Measurements from ENCODE around the gene DENND4A.
"Not testable (repeated sequence)": the region's sequence is repeated elsewhere in the genome, so short reads cannot be mapped to it uniquely, and the experiment has no call there.

Gene DENND4A

DNA sequence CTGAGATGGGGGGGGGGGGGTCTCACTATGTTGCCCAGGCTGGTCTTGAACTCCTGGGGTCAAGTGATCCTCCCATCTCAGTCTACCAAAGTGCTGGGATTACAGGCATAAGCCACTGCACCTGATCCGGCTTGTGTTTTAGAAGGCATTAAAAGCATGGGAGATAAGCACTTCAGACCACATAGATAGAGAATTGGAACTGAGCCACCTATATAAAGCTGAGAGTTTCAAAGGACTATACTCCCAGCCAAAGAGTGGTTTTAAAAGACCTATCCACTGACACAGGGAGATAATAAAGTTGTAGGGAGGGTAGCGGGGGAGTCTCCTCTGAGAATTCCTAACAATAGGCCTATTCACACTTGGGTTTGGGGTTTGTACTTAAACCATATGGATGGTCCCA, 34.8 kb downstream of the DENND4A start:
- DNase-seq (ENCODE audit: low spot score), result no peak

DNA sequence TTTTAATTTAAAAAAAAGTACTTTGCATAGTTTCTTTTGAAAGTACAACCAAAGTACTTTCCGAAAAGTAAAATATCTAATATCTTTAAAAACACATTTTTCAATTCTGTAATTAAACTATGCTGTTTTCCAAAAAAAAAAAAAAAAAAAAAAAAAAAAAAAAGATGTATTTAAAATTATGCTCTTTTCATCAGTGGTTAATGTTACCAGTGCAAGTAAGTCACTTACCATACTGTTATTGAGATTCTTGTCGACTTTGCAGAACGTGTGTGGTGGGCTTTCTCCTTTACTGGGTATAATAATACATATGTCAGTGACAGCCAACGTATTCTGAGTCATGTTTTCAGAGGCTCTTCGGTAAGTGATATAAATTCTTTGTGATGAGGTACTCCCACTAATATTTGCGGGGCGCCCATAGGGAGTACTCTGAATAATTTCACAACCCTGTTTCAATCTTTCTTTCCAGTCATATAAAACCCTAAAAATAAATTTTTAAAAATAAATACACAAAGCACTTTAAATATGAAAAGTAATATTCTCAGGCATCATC, 39.9 kb downstream of the DENND4A start:
- no peak for DNase-seq (ENCODE audit: low spot score)

DNA sequence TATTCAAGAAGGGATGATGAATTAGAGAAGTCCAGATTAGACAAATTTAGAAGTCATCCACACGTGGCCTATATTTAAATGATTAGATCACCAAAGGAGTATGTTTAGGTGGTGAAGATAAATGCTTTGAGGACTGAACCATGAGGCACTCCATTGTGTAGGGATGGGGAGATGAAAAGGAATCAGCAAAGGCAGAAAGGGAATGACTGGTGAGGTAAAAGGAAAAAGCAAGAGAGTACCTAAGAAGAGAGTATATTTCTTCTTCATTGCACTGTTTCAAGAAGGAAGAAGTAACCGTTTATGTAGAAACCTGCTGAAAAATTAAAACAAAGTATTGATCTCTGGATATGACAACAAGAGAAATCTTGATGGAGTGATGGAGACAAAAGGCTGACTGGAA, 40.7 kb downstream of the DENND4A start:
- DNase-seq (ENCODE audit: low spot score), result no peak

DNA sequence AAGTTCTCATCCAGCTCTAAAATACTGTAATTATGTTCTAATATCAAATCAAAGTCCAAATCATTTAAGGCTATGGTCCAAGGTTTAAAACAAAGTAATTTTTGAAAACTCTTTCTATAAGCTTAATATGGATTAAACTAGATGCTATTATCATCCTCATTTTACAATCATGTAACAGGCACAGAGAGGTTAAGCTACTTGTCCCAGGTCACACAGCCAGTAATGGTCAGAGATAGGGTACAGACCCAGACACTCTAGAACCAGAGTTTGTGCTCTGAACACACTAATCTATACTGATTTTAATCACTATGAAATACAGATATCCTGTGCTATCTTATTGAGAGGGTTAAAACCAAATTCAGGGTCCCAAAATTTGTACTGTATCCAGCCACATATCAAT, 44.8 kb downstream of the DENND4A start:
- DNase-seq (ENCODE audit: low spot score), result no peak

DNA sequence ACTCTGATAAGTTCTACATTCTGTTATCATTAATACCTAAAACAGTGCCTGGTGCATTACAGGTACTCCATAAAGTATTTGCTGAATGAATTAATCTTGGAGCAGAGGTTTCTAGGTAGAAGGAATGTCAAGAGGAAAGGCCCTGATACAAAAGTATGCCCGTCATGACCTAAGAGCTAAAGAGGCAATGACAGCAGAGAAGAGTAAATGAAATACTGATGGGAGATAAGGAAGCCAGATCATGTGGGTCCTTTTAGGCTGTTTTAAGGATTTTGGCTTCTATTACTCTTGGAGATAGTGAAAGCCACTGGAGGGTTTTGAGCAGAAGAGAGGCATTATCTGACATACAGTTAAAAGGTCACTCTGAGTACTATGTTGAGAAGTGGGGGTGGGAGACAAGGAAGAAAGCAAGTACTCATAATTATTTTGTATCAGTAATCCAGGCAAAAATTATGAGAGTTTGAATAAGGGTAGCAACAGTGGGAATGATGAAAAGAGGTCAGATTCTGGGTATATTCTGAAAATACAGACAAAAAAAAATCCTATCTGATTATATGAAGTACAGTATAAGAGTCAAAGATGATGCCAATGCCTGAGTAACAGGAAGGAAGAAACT, 48.3 kb downstream of the DENND4A start:
- DNase-seq (ENCODE audit: low spot score), result no peak

DNA sequence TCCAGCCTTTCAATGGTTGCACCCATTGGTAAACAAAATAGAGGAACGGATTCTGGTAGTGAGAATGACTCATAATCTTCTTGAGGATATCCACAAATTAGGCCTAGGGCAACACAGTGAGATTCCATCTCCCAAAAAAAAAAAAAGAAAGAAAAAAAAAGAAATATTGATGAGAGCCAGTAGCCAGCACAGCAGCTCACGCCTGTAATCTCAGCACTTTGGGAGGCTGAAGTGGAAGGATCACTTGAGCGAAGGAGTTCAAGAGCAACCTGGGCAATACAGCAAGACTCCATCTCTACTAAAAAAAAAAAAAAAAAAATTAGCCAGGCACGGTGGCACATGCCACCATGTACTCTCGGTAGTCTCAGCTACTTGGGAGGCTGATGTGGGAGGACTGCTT, 51.9 kb downstream of the DENND4A start:
- DNase-seq (ENCODE audit: low spot score), result no peak

DNA sequence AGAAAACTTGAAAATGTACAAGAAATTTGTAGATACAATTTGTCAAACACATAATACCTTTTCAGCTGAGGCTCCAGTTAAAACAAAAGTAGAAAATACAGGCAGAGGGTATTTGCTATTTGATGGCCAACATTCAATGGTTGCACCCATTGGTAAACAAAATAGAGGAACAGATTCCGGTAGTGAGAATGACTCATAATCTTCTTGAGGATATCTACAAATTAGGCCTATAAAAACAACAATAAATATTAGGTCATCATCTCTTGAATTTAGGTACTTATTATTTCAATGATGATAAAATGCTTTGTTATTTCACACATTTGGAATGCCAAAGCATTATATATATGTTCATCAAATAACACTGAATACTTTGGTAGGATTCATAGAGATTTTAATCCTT, 53.4 kb downstream of the DENND4A start:
- no peak for DNase-seq (ENCODE audit: low spot score)

DNA sequence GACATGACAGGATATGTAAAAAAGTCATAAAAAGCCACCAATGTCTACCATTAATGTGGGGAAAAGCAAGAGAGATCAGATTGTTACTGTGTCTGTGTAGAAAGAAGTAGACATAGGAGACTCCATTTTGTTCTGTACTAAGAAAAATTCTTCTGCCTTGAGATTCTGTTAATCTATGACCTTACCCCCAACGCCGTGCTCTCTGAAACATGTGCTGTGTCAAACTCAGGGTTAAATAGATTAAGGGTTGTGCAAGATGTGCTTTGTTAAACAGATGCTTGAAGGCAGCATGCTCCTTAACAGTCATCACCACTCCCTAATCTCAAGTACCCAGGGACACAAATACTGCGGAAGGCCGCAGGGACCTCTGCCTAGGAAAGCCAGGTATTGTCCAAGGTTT, 58.5 kb downstream of the DENND4A start:
- DNase-seq (ENCODE audit: low spot score), result not testable (repeated sequence)

DNA sequence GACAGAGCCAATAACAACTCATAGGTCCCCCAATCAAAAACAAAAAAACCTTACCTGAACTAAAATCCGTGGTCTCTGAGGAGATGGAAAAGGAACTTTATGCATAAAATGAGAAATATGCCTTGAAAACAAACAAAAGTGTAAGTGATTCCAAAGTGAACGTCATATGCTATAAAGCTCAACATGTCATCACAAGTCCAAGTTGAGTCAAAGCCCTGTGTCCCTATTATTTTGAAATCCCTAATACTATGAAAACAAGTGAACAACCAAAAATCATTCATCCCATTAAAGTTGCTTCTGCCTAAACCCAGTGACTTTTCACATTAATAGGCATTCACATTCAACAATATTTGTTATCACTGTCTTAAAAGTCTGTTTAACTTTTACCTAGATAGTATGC, 59.4 kb downstream of the DENND4A start:
- no peak for DNase-seq (ENCODE audit: low spot score)

DNA sequence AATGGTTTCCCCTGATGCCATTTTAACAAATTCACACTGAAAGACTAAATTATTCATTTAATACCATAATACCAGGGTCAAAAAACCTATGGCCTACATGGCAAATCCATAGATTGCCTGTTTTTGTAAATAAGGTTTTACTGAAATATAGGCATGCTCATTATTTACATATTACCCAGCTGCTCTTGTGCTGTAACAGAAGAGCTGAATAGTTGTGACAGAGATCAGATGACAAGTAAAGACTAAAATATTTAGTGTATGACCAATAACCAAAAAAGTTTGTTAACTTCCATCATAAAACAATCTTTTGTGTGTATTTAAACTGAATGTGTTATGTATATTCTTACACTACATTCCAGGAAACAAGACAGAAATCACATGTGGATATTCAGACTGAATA, 60.2 kb downstream of the DENND4A start:
- no peak for DNase-seq (ENCODE audit: low spot score)

DNA sequence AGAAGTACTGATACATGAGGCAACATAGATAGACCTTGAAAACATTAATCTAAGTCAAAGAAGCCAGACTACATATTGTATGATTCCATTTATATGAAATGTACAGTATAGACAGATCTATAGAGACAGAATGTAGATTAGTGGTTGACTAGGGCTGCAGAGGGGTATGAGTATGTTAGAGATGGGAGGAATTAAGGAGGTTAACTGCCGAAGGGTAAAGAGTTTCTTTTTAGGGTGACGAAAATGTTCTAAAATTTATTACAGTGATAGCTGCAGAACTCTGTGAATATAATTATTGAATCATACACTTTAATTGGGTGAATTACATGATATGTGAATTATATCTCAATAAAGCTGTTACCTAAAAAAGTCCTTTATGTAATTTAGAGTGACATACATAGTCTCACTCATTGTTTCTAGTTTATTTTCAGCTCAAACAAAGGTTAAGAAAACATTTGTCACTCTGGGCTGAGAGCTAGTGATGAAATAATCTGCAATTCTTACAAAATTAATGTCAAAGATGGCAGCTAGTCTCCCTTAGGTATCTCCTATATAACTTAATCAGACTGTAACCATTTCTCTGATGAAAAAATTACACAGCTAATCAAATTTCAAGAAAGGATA, 61.4 kb downstream of the DENND4A start:
- DNase-seq (ENCODE audit: low spot score), result no peak

DNA sequence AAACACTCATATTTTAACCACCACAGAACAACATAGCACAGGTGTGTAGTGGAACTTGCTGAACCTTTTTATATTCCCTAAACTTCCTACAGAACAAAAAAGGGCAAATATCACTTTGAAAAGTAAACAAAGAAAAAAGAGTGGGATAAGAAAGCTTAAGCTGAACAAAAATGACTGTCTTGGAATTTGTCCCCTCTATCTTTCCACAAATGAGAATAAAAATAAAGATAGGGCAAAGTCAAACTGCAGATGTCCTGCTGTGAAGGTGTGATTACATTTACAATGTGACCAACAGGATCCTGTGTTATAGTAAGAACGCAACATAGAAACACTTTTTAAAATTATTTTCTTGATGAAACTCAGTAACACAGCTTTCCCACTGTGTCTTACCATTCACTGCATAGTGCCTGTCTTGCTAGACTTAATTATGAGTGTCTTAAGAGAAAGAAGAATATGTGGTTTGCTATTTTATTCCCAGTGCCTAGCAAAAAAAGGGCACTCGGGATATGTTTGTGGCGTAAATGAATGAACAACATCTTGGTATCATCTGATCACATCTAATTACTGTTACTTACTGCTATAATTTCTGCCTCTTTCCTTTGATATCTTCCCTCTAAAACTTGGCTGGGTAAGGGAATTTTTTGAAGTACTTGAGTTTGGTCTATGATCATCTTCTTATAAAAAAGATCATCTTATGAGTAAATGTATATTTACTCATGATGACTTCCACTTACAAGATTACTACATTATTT, 67.5 kb downstream of the DENND4A start:
- no peak for DNase-seq (ENCODE audit: low spot score)

DNA sequence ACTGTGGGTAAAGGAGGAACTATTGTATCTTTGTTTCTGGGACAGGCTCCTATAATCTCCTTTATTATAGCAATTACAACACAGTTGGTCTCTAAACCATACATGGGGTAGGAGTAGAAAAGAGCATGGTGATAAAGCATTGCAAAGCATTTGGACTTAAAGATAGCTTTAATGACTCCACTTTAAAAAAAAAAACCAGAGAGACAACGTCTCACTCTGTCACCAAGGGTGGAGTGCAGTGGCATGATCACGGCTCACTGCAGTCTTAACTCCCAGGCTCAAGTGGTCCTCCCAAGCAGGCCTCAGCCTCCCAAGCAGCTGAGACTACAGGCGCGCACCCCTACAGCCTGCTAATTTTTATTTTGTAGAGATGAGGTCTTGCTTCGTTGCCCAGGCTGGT, 68.2 kb downstream of the DENND4A start:
- no peak for DNase-seq (ENCODE audit: low spot score)

DNA sequence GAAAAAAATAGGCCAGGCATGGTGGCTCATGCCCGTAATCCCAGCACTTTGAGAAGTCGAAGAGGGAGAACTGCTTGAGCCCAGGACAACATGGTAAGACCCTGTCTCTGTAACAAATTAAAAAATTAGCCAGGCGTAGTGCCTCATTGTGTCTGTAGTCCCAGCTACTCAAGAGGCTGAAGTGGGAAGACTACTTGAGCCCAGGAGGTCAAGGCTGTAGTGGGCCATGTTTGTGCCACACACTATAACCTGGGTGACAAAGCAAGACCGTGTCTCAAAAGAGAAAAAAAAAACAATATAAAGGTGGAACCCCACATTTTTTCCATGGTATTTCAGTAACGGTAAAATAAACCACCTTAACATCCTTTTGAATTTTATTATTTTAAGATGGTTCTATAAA, 69.9 kb downstream of the DENND4A start:
- DNase-seq (ENCODE audit: low spot score), result no peak

DNA sequence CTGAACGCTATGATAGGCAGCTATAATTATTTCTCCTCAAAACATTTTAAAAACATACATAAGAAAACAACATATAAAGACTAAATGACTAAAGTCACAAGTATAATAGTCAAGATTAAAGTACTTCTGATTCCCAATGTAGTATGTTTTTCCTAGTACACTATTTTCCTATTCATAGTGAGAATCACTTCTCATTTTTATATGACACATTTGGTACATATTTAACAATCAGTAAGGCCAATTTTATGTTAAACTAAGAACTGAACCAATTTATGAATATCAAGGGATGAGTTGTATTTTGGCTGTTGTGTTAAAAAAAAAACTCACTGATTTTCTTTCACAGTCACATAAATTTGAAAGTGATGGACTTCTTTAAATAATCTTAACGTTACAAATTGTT, 79.7 kb downstream of the DENND4A start:
- DNase-seq (ENCODE audit: low spot score), result no peak

DNA sequence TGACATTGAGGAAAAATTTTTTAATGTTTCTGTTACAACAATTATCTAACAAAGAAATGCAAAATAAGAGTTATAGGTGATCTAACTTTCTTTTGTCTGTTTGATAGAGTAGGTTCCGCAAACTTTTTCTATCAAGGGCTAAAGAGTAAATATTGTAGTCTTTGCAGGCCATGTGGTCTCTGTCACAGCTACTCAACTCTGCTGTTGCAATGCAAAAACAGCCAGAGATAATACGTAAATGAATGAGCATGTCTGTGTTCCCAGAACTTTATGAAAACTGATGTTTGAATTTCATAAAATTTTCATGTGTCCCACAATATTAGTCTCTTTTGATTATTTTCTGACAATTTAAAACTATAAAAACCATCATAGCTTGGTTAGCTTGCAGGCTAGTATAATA, 97.0 kb downstream of the DENND4A start:
- DNase-seq (ENCODE audit: low spot score), result no peak

DNA sequence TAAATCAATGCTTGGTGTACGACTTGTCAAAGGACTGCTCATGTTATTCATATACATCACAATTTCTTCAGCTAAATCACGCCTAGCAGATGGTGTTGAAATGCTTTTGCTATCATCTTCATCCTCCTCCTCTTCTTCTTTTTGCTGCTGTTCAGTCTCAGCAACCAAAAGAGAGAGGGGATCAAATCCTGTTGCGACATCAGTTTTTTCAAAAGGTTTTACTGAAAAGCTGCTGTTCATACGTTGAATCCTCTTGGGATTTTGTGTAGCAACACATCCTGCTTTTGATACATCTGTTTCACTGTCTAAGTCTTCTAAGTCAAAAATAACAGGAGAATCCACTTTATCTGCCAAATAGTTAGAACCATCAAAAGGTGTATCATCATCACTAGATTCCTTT, 101.3 kb downstream of the DENND4A start:
- DNase-seq (ENCODE audit: low spot score), result no peak

DNA sequence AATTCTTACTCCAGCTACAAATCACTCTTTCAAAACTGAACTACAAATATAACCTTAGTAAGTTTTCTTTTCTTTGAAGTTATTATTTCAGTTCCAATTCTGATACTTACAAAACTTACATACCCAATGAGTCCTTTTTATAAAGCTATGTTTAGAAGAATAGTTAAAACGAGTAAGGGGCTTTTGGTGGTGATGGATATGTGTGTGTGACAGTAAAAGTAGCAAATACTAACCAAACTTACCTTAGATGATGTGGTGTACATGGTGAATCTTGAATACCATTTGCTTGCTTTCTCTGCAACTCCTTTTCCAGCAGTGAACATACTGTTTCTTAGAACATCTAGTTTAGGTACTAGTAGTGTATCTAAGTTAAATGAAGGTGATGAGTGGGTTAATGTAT, 101.9 kb downstream of the DENND4A start:
- DNase-seq (ENCODE audit: low spot score), result no peak

DNA sequence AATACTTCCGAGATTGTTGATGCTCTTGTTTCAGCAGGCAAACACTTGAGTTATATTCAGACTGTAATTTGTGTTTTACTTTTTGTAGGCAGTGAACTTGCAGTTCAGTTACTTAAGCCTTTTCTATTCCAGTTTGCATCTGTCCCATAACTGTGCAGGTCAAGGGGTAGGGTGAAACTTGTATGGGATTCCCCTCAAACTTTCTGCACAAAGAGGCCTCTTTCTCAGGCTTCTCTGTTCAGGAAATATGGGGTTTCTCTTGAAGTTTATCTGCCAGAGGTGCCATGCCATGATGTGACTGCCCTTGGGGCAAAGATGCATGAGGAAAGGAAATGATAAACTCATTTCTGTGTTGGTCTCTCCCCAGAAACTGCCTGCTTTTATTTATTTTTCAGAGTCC, 103.6 kb downstream of the DENND4A start:
- no peak for DNase-seq (ENCODE audit: low spot score)

DNA sequence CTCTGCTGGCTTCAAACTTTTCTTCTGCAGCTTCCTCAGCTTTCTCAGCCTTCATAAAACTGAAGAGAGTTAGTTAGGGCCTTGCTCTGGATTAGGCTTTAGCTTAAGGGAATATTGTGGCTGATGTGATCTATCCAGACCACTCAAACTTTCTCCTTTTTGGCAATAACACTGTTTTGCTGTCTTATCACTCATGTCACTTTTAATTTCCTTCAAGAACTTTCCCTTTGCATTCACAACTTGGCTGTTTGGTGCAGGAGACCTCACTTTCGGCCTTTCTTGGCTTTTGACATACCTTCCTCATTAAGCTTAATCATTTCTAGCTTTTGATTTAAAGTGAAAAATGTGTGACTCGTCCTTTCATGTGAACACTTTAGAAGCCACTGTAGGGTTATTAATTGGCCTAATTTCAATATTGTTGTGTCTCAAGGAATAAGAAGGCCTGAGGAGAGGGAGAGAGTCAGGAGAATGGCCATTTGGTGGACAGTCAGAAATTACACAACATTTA, 109.6 kb downstream of the DENND4A start:
- DNase-seq (ENCODE audit: low spot score), result no peak

DNA sequence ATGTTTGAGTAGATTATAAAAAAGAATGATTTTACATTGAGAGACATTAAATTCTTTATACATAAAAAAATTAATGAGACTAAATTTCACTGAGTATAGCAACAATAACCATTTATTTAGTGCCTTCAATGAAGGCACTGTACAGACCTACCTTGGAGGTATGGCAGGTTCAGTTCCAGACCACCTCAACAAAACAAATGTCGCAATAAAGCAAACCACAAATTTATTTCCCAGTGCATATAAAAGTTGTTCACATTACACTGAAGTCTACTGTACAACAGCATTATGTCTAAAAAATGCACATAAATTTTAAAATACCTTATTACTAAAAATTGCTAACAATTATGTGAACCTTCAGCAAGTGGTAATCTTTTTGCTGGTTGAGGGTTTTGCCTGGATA, 111.5 kb downstream of the DENND4A start:
- DNase-seq (ENCODE audit: low spot score), result no peak

DNA sequence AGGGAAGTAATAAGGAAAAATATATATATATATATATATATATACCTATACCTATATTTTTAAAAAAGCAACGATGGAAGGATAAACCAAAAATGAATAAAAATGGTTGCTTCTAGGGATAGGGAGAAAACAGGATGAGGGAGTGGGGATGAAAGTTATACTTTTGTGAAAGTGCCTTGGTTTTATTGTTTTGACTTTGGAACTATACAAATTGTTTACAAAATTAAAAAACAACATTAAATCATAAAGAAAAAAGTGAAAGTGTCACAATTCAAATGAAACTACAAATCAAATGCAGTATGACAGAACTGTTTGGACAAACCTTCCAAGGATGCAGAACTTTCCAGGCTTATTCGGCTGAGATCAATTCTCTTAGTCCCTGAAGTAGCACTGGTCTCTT, 116.0 kb downstream of the DENND4A start:
- no peak for DNase-seq (ENCODE audit: low spot score)

DNA sequence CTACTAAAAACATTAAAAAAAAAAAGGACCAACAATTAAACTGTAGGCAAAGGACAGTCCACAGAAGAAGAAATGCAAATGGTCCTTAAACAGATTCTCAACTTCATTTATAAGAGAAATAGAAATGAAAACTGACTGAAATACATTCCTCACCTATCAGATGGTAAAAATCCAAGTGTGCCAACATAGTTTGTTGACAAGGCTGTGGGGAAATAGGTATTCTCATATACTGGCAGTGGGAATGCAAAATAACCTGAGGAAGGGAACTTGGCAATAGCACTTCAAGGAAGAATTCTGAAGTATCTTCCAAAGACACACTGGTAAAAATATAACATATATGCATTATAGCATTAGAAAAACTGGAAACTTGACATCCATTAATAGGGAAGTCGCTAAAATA, 116.5 kb downstream of the DENND4A start:
- no peak for DNase-seq (ENCODE audit: low spot score)
